Mucosa of rectum (tissue), 2 donors: ENCODE results near the gene CAPRIN1.

Source experiments
- H3K27ac ChIP-seq, 2 donors: one replicate each; pipeline ENCODE4 v1.7.0; 2013; ENCODE audit warnings: inconsistent platforms in 2 of 2, low read depth in 2 of 2, low read length in 2 of 2
- H3K27me3 ChIP-seq, 2 donors: one replicate each; pipeline ENCODE4 v1.7.0; 2013; ENCODE audit warnings: low read length in 2 of 2; ENCODE audit not compliant: control insufficient read depth in 2 of 2, insufficient read depth in 2 of 2
- H3K36me3 ChIP-seq, 2 donors: one replicate each; pipeline ENCODE4 v1.7.0; 2013; ENCODE audit warnings: low read length in 2 of 2; ENCODE audit not compliant: control insufficient read depth in 2 of 2, insufficient read depth in 2 of 2
- H3K4me1 ChIP-seq, 2 donors: one replicate each; pipeline ENCODE4 v1.7.0; 2013; ENCODE audit warnings: low read length in 2 of 2, mild to moderate bottlenecking in 1 of 2; ENCODE audit not compliant: control insufficient read depth in 2 of 2, insufficient read depth in 2 of 2
- H3K4me3 ChIP-seq, 2 donors: one replicate each; pipeline ENCODE4 v1.7.0; 2013; ENCODE audit warnings: low read length in 2 of 2
- H3K9ac ChIP-seq, 2 donors: one replicate each; pipeline ENCODE4 v1.7.0; 2013; ENCODE audit warnings: low read length in 2 of 2, low read depth in 1 of 2, mild to moderate bottlenecking in 1 of 2
- H3K9me3 ChIP-seq, 2 donors: one replicate each; pipeline ENCODE4 v1.7.0; 2013; ENCODE audit warnings: low read length in 2 of 2; ENCODE audit not compliant: control insufficient read depth in 2 of 2
- donor health status: healthy.
- donor health status: Normal muscosa, but diverticular disease.

Gene CAPRIN1

GRCh38 chr11:34139346-34139745 is 87.8 kb downstream of the CAPRIN1 start:
- no peak overlapping the region for H3K4me3 ChIP-seq
- H3K27ac ChIP-seq: no peak overlapping the region
- H3K36me3 ChIP-seq: peaks cover 77 to 91% of the 10 kb centered on the region in 2 donors
- no peaks in the 10 kb centered on the region for H3K4me1 ChIP-seq
- H3K27me3 ChIP-seq: no peaks in the 10 kb centered on the region
- H3K9me3 ChIP-seq: no peaks in the 10 kb centered on the region
- no peak overlapping the region for H3K9ac ChIP-seq

GRCh38 chr11:34140149-34140548 is 88.6 kb downstream of the CAPRIN1 start:
- no peaks in the 10 kb centered on the region for H3K27me3 ChIP-seq
- H3K9ac ChIP-seq: no peak overlapping the region
- no peak overlapping the region for H3K27ac ChIP-seq
- H3K36me3 ChIP-seq: peaks cover 76 to 88% of the 10 kb centered on the region in 2 donors
- no peaks in the 10 kb centered on the region for H3K9me3 ChIP-seq
- no peaks in the 10 kb centered on the region for H3K4me1 ChIP-seq
- H3K4me3 ChIP-seq: no peak overlapping the region

GRCh38 chr11:34143048-34143447 is 91.5 kb downstream of the CAPRIN1 start:
- Histone ChIP-seq H3K4me1 (no peaks in the 10 kb centered on the region), H3K9me3 (no peaks in the 10 kb centered on the region), H3K9ac (no peak overlapping the region), H3K27ac (no peak overlapping the region), H3K27me3 (no peaks in the 10 kb centered on the region), H3K4me3 (no peak overlapping the region), H3K36me3 (peaks cover 69 to 92% of the 10 kb centered on the region in 2 donors)

GRCh38 chr11:34145073-34145472 is 93.5 kb downstream of the CAPRIN1 start:
- Histone ChIP-seq H3K9me3 (no peaks in the 10 kb centered on the region), H3K27me3 (no peaks in the 10 kb centered on the region), H3K9ac (no peak overlapping the region), H3K27ac (no peak overlapping the region), H3K4me3 (no peak overlapping the region), H3K4me1 (no peaks in the 10 kb centered on the region), H3K36me3 (peaks cover 58 to 86% of the 10 kb centered on the region in 2 donors)

GRCh38 chr11:34145847-34146381 is 94.4 kb downstream of the CAPRIN1 start:
- Histone ChIP-seq H3K27me3 (no peaks in the 10 kb centered on the region), H3K4me1 (no peaks in the 10 kb centered on the region), H3K9ac (no peak overlapping the region), H3K27ac (no peak overlapping the region), H3K36me3 (peaks cover 53 to 81% of the 10 kb centered on the region in 2 donors), H3K4me3 (no peak overlapping the region), H3K9me3 (no peaks in the 10 kb centered on the region)

GRCh38 chr11:34146411-34146810 is 94.9 kb downstream of the CAPRIN1 start:
- H3K27me3 ChIP-seq: no peaks in the 10 kb centered on the region
- no peaks in the 10 kb centered on the region for H3K9me3 ChIP-seq
- H3K4me3 ChIP-seq: no peak overlapping the region
- H3K36me3 ChIP-seq: peaks cover 48 to 80% of the 10 kb centered on the region in 2 donors
- H3K4me1 ChIP-seq: no peaks in the 10 kb centered on the region
- no peak overlapping the region for H3K9ac ChIP-seq
- H3K27ac ChIP-seq: no peak overlapping the region

GRCh38 chr11:34146866-34147265 is 95.3 kb downstream of the CAPRIN1 start:
- H3K9ac ChIP-seq: no peak overlapping the region
- H3K27me3 ChIP-seq: no peaks in the 10 kb centered on the region
- H3K27ac ChIP-seq: no peak overlapping the region
- H3K9me3 ChIP-seq: no peaks in the 10 kb centered on the region
- no peaks in the 10 kb centered on the region for H3K4me1 ChIP-seq
- no peak overlapping the region for H3K4me3 ChIP-seq
- H3K36me3 ChIP-seq: peaks cover 43 to 76% of the 10 kb centered on the region in 2 donors

GRCh38 chr11:34147581-34147980 is 96.0 kb downstream of the CAPRIN1 start:
- Histone ChIP-seq H3K9ac (no peak overlapping the region), H3K27me3 (no peaks in the 10 kb centered on the region), H3K9me3 (no peaks in the 10 kb centered on the region), H3K27ac (no peak overlapping the region), H3K4me1 (no peaks in the 10 kb centered on the region), H3K36me3 (peaks cover 41 to 69% of the 10 kb centered on the region in 2 donors), H3K4me3 (no peak overlapping the region)

GRCh38 chr11:34148504-34149165 is 97.1 kb downstream of the CAPRIN1 start:
- no peak overlapping the region for H3K9ac ChIP-seq
- H3K4me1 ChIP-seq: no peaks in the 10 kb centered on the region
- H3K4me3 ChIP-seq: no peak overlapping the region
- no peaks in the 10 kb centered on the region for H3K27me3 ChIP-seq
- H3K9me3 ChIP-seq: no peaks in the 10 kb centered on the region
- no peak overlapping the region for H3K27ac ChIP-seq
- H3K36me3 ChIP-seq: peaks cover 38 to 60% of the 10 kb centered on the region in 2 donors

GRCh38 chr11:34149274-34149673 is 97.7 kb downstream of the CAPRIN1 start:
- no peaks in the 10 kb centered on the region for H3K9me3 ChIP-seq
- H3K36me3 ChIP-seq: peaks cover 42 to 57% of the 10 kb centered on the region in 2 donors
- no peak overlapping the region for H3K27ac ChIP-seq

More at GRCh38 chr11:34149274-34149673, 97.7 kb downstream of the CAPRIN1 start:
- Histone ChIP-seq H3K4me1 (no peaks in the 10 kb centered on the region), H3K4me3 (no peak overlapping the region), H3K27me3 (no peaks in the 10 kb centered on the region), H3K9ac (no peak overlapping the region)
